CD14-positive monocyte (primary cell): ENCODE results near the gene ANGEL2. TPM values are rescaled to one million over a fixed set of nuclear protein-coding genes. Genes with fewer than 3 reads are reported as not detected.

Experiments
- DNase-seq, 3 donors: peaks; one replicate each; pipeline ENCODE4 v3.0.0-alpha.2; 2011 to 2022
- H2AFZ ChIP-seq: 2 replicates; pipeline ENCODE4 v1.6.0; 2012; ENCODE audit warnings: mild to moderate bottlenecking, low read depth, low read length, inconsistent platforms; ENCODE audit not compliant: insufficient read depth, poor library complexity, severe bottlenecking
- H3K27ac ChIP-seq, 2 donors: 1 replicate in 1 of 2; 2 replicates in 1 of 2; pipeline ENCODE4 v1.5.1; 2012 to 2013; ENCODE audit warnings: low read length in 2 of 2, control low read depth in 1 of 2, inconsistent platforms in 1 of 2, low read depth in 1 of 2, mild to moderate bottlenecking in 1 of 2
- H3K27me3 ChIP-seq, 2 donors: one replicate each; pipeline versions ENCODE4 v1.6.0 to v1.6.1; 2011 to 2013; ENCODE audit warnings: low read length in 2 of 2; ENCODE audit not compliant: control insufficient read depth in 2 of 2, insufficient read depth in 2 of 2
- H3K36me3 ChIP-seq, 2 donors: replicated peaks in 1 of 2; 1 replicate in 1 of 2; 2 replicates in 1 of 2; pipeline versions ENCODE4 v1.5.1 to v1.6.1; 2012 to 2013; ENCODE audit warnings: low read length in 2 of 2, control low read depth in 1 of 2, inconsistent platforms in 1 of 2, mild to moderate bottlenecking in 1 of 2; ENCODE audit not compliant: insufficient read depth in 2 of 2, control insufficient read depth in 1 of 2
- H3K4me1 ChIP-seq, 2 donors: 1 replicate in 1 of 2; 2 replicates in 1 of 2; pipeline versions ENCODE4 v1.5.1 to v1.6.1; 2012 to 2013; ENCODE audit warnings: low read length in 2 of 2, control low read depth in 1 of 2, inconsistent platforms in 1 of 2, mild to moderate bottlenecking in 1 of 2, moderate library complexity in 1 of 2; ENCODE audit not compliant: insufficient read depth in 2 of 2, control insufficient read depth in 1 of 2
- H3K4me2 ChIP-seq: replicated peaks from 2 replicates; pipeline ENCODE3; 2012; ENCODE audit warnings: low read length, moderate library complexity, mild to moderate bottlenecking; ENCODE audit not compliant: poor library complexity, severe bottlenecking; ENCODE audit errors: extremely low read depth
- H3K4me3 ChIP-seq, 3 experiments: fragments of 200-600 bp in 1 of 3; sonication (generic) in 1 of 3; replicated peaks in 1 of 3; 1 replicate in 2 of 3; 2 replicates in 1 of 3; pipeline ENCODE4 v1.5.1; 2011 to 2013; ENCODE audit warnings: low read length in 3 of 3, mild to moderate bottlenecking in 3 of 3, control low read depth in 2 of 3, low read depth in 2 of 3, inconsistent platforms in 1 of 3, moderate library complexity in 1 of 3
- H3K79me2 ChIP-seq: 2 replicates; pipeline ENCODE4 v1.6.0; 2012; ENCODE audit warnings: mild to moderate bottlenecking, control low read depth, inconsistent platforms, low read length, moderate library complexity; ENCODE audit not compliant: insufficient read depth
- H3K9ac ChIP-seq: 2 replicates; pipeline ENCODE4 v1.6.0; 2017; ENCODE audit warnings: low read length, mild to moderate bottlenecking; ENCODE audit not compliant: insufficient read depth, poor library complexity, severe bottlenecking
- H3K9me3 ChIP-seq, 2 donors: replicated peaks in 1 of 2; 1 replicate in 1 of 2; 2 replicates in 1 of 2; pipeline versions ENCODE4 v1.5.1 to v1.6.1; 2012 to 2013; ENCODE audit warnings: low read length in 2 of 2, control low read depth in 1 of 2; ENCODE audit not compliant: control insufficient read depth in 1 of 2, insufficient read depth in 1 of 2
- H4K20me1 ChIP-seq: 2 replicates; pipeline ENCODE4 v1.6.0; 2012; ENCODE audit warnings: mild to moderate bottlenecking, low read length, control low read depth, moderate library complexity; ENCODE audit not compliant: insufficient read depth
- H3K27ac Mint-ChIP-seq, 7 donors: one replicate each; pipeline ENCODE4 v1.8.0; 2020; ENCODE audit warnings: mild to moderate bottlenecking in 7 of 7, mixed read lengths in 7 of 7, moderate library complexity in 6 of 7, inconsistent platforms in 2 of 7
- H3K27me3 Mint-ChIP-seq, 3 donors: one replicate each; pipeline ENCODE4 v1.8.0; 2021 to 2022; ENCODE audit warnings: low read depth in 3 of 3, mild to moderate bottlenecking in 3 of 3, mixed read lengths in 3 of 3, moderate library complexity in 3 of 3, inconsistent platforms in 1 of 3
- H3K36me3 Mint-ChIP-seq, 2 donors: one replicate each; pipeline ENCODE4 v1.8.0; 2020; ENCODE audit warnings: mixed read lengths in 2 of 2, inconsistent platforms in 1 of 2, mild to moderate bottlenecking in 1 of 2
- H3K4me1 Mint-ChIP-seq: one replicate; pipeline ENCODE4 v1.8.0; 2020; ENCODE audit warnings: mild to moderate bottlenecking, mixed read lengths
- H3K4me3 Mint-ChIP-seq, 2 donors: one replicate each; pipeline ENCODE4 v1.8.0; 2020; ENCODE audit warnings: mild to moderate bottlenecking in 2 of 2, mixed read lengths in 2 of 2, moderate library complexity in 1 of 2
- H3K9me3 Mint-ChIP-seq, 7 donors: one replicate each; pipeline ENCODE4 v1.8.0; 2020 to 2022; ENCODE audit warnings: mixed read lengths in 7 of 7, mild to moderate bottlenecking in 6 of 7, moderate library complexity in 6 of 7, inconsistent platforms in 2 of 7
- CTCF ChIP-seq: fragments of 200-600 bp; IDR thresholded peaks from one replicate; pipeline ENCODE4 v1.8.0; 2022; ENCODE audit warnings: antibody characterized with exemption, mild to moderate bottlenecking
- WGBS: methylation state at CpG from one replicate; pipeline ENCODE4 v1.1.5; 2013; ENCODE audit warnings: missing lambda C conversion rate; ENCODE audit not compliant: insufficient coverage; 5-methylcytosine and 5-hydroxymethylcytosine counted together
- intact Hi-C, 2 donors: fragments of 100-400 bp; cut with micrococcal nuclease; formaldehyde crosslinking; loops; one replicate each; pipeline versions ENCODE4 v1.15.0 to v1.15.1; 2023
- polyA plus RNA-seq, 3 donors: library from polyadenylated mRNA; depleted of rRNA in 1 of 3; unstranded in 2 of 3; stranded (reverse) in 1 of 3; fragments of 300-500 nt in 2 of 3; fragments of >200 nt in 1 of 3; fragmentation: Illumina TruSeq in 2 of 3; gene quantifications; 1 replicate in 2 of 3; 2 replicates in 1 of 3; pipeline ENCODE4 v1.2.3, GENCODE V29; 2012 to 2021

The ANGEL2 gene
- polyA plus RNA-seq, 3 donors: 17.5 to 29.0 (median 18.3) TPM

GRCh38 chr1:213053455-213053854, 37.8 kb upstream of the ANGEL2 start:
- H3K27ac ChIP-seq: no peak overlapping the region
- peaks cover 0 to 6% (median 0%) of the 10 kb centered on the region in 7 donors for H3K9me3 Mint-ChIP-seq
- TF ChIP-seq CTCF: no peak
- no peaks in the 10 kb centered on the region for H3K27me3 Mint-ChIP-seq
- H3K4me3 ChIP-seq: no peak overlapping the region
- H3K4me1 Mint-ChIP-seq: peaks cover 55% of the 10 kb centered on the region
- H3K36me3 Mint-ChIP-seq: peaks cover 5 to 11% of the 10 kb centered on the region in 2 donors
- peaks cover 31 to 44% of the 10 kb centered on the region in 2 donors for H3K4me1 ChIP-seq
- no peak overlapping the region for H3K27ac Mint-ChIP-seq
- no peak overlapping the region for H2AFZ ChIP-seq
- H4K20me1 ChIP-seq: peaks cover 58% of the 10 kb centered on the region
- H3K4me2 ChIP-seq: no peak overlapping the region
- H3K9ac ChIP-seq: no peak overlapping the region
- H3K79me2 ChIP-seq: peaks cover 65% of the 10 kb centered on the region
- H3K4me3 Mint-ChIP-seq: no peak overlapping the region
- no peak for DNase-seq
- intact Hi-C loops: loop anchor here in 1 of 2 donors (5.0 kb wide), 1 partner anchor 36 kb away; the partner anchor contains the start of gene ANGEL2
- no peaks in the 10 kb centered on the region for H3K36me3 ChIP-seq
- H3K27me3 ChIP-seq: no peaks in the 10 kb centered on the region
- no peaks in the 10 kb centered on the region for H3K9me3 ChIP-seq

GRCh38 chr1:213051881-213052202, 36.2 kb upstream of the ANGEL2 start:
- H3K9me3 Mint-ChIP-seq: peaks cover 0 to 6% (median 0%) of the 10 kb centered on the region in 7 donors

More at GRCh38 chr1:213051881-213052202, 36.2 kb upstream of the ANGEL2 start:
- Histone ChIP-seq H3K9ac (peak overlapping the region; percentile 78), H3K27me3 (no peaks in the 10 kb centered on the region), H3K4me1 (peaks cover 31 to 44% of the 10 kb centered on the region in 2 donors), H3K27ac (peak overlapping the region in 1 of 2 donors; percentile 82), H3K4me2 (peak overlapping the region; percentile 80), H4K20me1 (peaks cover 43% of the 10 kb centered on the region), H3K36me3 (no peaks in the 10 kb centered on the region), H3K4me3 (peak overlapping the region; percentile 71 to 99 (median 84)), H3K9me3 (no peaks in the 10 kb centered on the region), H3K79me2 (peaks cover 48% of the 10 kb centered on the region), H2AFZ (peak overlapping the region; percentile 94)
- Mint-ChIP-seq H3K27me3 (peaks cover 0 to 2% (median 0%) of the 10 kb centered on the region in 3 donors), H3K4me1 (peaks cover 50% of the 10 kb centered on the region), H3K4me3 (peak overlapping the region; percentile 99 to 100), H3K27ac (peak overlapping the region; percentile 93 to 99 (median 98)), H3K36me3 (peaks cover 3 to 7% of the 10 kb centered on the region in 2 donors)
- no CpG with 5 or more reads among the region's 2 CpGs for WGBS
- no peak for DNase-seq
- intact Hi-C loops: loop anchor here in 1 of 2 donors (5.0 kb wide), 1 partner anchor 35 kb away; the partner anchor contains the start of gene ANGEL2
- TF ChIP-seq CTCF: no peak
